ENCODE results near the gene OR6N2. TPM values are rescaled to one million over a fixed set of nuclear protein-coding genes. Genes with fewer than 3 reads are reported as not detected.

OR6N2 gene
- total RNA-seq, 1 donor from 2014 or later: not detected

DNA sequence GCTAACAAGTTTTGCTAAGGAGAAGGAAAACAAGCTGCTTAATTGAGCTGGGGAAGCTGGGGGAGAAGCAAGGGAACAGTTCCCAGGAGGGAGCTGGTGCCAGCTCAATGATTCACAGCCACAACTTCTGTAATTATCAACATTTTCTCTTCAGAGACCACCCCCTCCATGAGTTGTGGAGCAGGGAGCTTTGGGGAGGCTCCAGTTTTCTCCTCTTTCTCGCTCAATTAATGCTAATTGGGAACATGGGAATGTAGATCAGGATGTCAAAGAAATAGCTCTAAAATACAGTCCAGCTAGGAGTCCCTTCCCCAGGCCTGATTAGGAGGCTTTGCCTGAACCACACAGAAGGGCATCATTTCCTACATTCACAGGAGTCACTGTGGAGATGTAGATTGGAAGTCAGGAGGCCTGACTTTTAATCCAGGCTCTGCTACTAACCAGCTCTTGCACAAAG is 38.0 kb upstream of the OR6N2 start:
- TF ChIP-seq, protein P1, sequence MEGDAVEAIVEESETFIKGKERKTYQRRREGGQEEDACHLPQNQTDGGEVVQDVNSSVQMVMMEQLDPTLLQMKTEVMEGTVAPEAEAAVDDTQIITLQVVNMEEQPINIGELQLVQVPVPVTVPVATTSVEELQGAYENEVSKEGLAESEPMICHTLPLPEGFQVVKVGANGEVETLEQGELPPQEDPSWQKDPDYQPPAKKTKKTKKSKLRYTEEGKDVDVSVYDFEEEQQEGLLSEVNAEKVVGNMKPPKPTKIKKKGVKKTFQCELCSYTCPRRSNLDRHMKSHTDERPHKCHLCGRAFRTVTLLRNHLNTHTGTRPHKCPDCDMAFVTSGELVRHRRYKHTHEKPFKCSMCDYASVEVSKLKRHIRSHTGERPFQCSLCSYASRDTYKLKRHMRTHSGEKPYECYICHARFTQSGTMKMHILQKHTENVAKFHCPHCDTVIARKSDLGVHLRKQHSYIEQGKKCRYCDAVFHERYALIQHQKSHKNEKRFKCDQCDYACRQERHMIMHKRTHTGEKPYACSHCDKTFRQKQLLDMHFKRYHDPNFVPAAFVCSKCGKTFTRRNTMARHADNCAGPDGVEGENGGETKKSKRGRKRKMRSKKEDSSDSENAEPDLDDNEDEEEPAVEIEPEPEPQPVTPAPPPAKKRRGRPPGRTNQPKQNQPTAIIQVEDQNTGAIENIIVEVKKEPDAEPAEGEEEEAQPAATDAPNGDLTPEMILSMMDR (IDR thresholded peaks at IDR 0.05): no peak
- DNase-seq (ENCODE audit: extremely low spot score, unreplicated experiment): no peak
- Mint-ChIP-seq H3K27me3 (ENCODE audit: unreplicated experiment) (no peaks in the 10 kb centered on the region), H3K9me3 (ENCODE audit: unreplicated experiment) (no peaks in the 10 kb centered on the region), H3K27ac (ENCODE audit: unreplicated experiment) (no peak overlapping the region), H3K4me3 (ENCODE audit: unreplicated experiment) (no peak overlapping the region), H3K4me1 (ENCODE audit: unreplicated experiment) (no peaks in the 10 kb centered on the region), H3K36me3 (ENCODE audit: unreplicated experiment) (no peaks in the 10 kb centered on the region)

DNA sequence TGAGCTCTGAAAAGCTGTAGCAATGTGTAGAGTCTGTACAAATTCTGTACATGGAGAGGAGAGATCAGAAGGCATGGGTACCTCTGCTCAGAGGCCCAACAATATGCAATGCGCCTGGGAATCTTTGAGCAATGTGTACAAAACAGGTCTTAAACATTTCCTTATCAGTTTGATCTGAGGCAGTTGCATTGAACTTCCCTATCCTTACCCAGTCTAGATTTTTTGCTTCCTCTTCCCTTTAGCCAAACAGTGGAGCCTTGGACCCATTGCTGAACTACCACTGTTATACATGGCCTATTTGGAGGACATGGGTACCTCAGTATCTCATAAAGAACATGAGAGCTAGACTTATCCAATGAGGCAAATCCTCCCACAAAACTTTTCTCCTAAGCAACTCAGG is 37.6 kb upstream of the OR6N2 start:
- DNase-seq (ENCODE audit: extremely low spot score, unreplicated experiment): no peak
- Mint-ChIP-seq H3K36me3 (ENCODE audit: unreplicated experiment) (no peaks in the 10 kb centered on the region), H3K27ac (ENCODE audit: unreplicated experiment) (no peak overlapping the region), H3K4me3 (ENCODE audit: unreplicated experiment) (no peak overlapping the region), H3K27me3 (ENCODE audit: unreplicated experiment) (no peaks in the 10 kb centered on the region), H3K9me3 (ENCODE audit: unreplicated experiment) (no peaks in the 10 kb centered on the region), H3K4me1 (ENCODE audit: unreplicated experiment) (no peaks in the 10 kb centered on the region)
- TF ChIP-seq, protein P1 (IDR thresholded peaks at IDR 0.05): no peak

DNA sequence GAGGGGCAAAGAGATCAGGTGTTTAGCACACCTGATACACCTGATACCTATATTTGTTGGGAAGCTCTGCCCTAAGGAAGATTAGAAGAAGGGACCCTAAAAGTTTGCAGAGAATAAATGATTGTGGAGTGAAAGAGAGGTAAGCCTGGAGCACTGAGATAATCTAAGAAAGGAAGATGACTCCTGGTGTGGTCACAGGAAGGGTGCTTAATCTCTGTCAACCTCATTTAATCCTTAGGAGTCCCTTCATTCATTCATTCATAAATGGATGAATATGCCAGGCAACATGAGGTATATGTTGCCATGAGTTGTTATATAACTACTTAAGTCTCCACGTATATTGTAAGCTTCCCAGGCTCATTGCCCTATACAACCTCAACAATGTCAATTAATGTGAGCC is 34.0 kb upstream of the OR6N2 start:
- TF ChIP-seq, protein P1 (IDR thresholded peaks at IDR 0.05): no peak
- no peak overlapping the region for H3K27ac Mint-ChIP-seq (ENCODE audit: unreplicated experiment)
- no peak for DNase-seq (ENCODE audit: extremely low spot score, unreplicated experiment)
- no peaks in the 10 kb centered on the region for H3K4me1 Mint-ChIP-seq (ENCODE audit: unreplicated experiment)
- no peak overlapping the region for H3K4me3 Mint-ChIP-seq (ENCODE audit: unreplicated experiment)
- H3K36me3 Mint-ChIP-seq (ENCODE audit: unreplicated experiment): no peaks in the 10 kb centered on the region
- H3K27me3 Mint-ChIP-seq (ENCODE audit: unreplicated experiment): no peaks in the 10 kb centered on the region
- no peaks in the 10 kb centered on the region for H3K9me3 Mint-ChIP-seq (ENCODE audit: unreplicated experiment)

DNA sequence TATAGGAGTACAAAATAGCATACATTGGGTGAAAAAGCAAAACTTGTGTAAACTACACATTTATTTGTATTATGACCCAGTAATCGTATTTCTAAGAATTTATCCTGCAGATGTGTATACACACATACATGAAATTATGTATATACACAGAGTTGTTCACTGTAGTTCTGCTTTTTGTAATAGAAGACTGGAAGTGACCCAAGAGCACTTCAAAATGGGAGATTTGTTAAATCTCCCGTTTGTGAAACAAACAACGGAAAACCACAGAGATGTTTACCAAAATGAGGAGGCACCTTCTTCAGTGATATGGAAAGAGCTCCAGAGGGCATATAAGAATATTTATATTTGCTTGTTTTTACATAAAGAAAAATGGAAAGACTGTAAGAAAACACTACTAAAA is 32.2 kb upstream of the OR6N2 start:
- no peak for DNase-seq (ENCODE audit: extremely low spot score, unreplicated experiment)
- H3K4me1 Mint-ChIP-seq (ENCODE audit: unreplicated experiment): no peaks in the 10 kb centered on the region
- no peak overlapping the region for H3K4me3 Mint-ChIP-seq (ENCODE audit: unreplicated experiment)
- TF ChIP-seq, protein P1 (IDR thresholded peaks at IDR 0.05): no peak
- H3K9me3 Mint-ChIP-seq (ENCODE audit: unreplicated experiment): no peaks in the 10 kb centered on the region
- H3K27ac Mint-ChIP-seq (ENCODE audit: unreplicated experiment): no peak overlapping the region
- H3K36me3 Mint-ChIP-seq (ENCODE audit: unreplicated experiment): no peaks in the 10 kb centered on the region
- no peaks in the 10 kb centered on the region for H3K27me3 Mint-ChIP-seq (ENCODE audit: unreplicated experiment)

DNA sequence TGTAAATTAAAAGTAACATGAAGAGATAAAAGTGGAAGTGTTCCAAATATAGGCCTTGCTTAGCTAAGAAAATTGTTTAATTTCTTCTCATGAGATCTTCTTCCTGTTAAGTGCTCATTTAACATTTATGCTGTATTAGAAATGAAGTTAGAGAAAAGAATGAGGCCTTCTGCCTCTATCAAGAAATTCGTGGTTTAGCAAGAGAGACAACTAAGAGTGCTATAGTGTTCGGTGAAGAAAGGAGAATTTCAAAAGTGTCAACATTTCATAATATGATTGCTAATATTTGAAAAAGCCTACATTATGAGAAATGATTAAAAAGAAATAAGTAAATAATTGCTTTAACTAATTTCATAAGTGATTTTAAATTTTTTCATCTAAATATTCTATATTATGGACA is 31.3 kb upstream of the OR6N2 start:
- Mint-ChIP-seq H3K27me3 (ENCODE audit: unreplicated experiment) (no peaks in the 10 kb centered on the region), H3K27ac (ENCODE audit: unreplicated experiment) (no peak overlapping the region), H3K9me3 (ENCODE audit: unreplicated experiment) (no peaks in the 10 kb centered on the region), H3K4me3 (ENCODE audit: unreplicated experiment) (no peak overlapping the region), H3K36me3 (ENCODE audit: unreplicated experiment) (no peaks in the 10 kb centered on the region), H3K4me1 (ENCODE audit: unreplicated experiment) (no peaks in the 10 kb centered on the region)
- TF ChIP-seq, protein P1 (IDR thresholded peaks at IDR 0.05): no peak
- no peak for DNase-seq (ENCODE audit: extremely low spot score, unreplicated experiment)
